Uterine smooth muscle cell (primary cell): ENCODE results near the gene OTX1. TPM values are rescaled to one million over a fixed set of nuclear protein-coding genes. Genes with fewer than 3 reads are reported as not detected.

Experiments
- total RNA-seq: library from RNA; depleted of rRNA; stranded (reverse); fragments of >200 nt; gene quantifications from 2 replicates; pipeline ENCODE4 v1.2.3, GENCODE V29; 2014

Gene OTX1
- 0.25 TPM in 1 of 2 replicates, not detected in the other for total RNA-seq

DNA sequence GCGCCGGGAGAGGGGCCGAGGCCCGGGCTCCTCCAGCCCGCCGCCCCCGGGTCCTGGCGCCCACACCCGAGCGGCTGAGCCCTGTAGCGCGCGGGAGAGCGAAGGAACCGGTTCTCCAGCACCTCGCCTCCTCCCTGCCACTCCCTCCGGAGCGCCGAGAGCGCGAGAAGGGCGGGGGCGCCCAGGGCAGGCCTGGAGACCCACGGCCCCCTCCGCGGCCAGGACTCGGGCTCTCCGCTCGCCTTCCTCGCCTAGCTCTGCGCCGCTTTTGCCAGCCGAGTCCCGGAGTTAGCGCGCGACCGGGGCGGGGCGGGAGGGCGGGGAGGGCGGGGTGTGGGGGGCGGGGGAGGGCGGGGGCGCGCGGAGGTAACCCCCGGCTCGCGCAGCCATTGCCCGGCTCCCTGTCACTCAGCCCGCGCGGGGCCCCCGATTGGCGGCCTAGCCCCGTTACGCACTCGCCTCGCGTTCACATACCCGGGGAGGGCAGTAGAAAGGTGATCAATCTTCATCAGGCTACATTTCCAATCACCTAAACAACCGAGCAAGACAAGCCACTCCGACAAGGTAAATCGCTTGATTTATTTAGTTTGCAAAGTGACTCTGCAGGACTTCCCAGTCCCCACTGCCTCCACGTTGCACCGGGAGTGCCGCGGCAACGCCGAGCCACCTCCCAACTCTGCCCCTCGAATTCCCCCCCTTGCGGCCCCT, at the start of gene OTX1:
Gene OTX1 (plus strand): TSS at position 497 of the 708 bp plus-strand sequence. CDS start 2,161 bp downstream, outside the sequence.

